NCI-H524 (cell line): Measurements from ENCODE around the gene KLK6.
"Not testable (repeated sequence)": the region's sequence is repeated elsewhere in the genome, so short reads cannot be mapped to it uniquely, and the experiment has no call there.

Experiments used
- DNase-seq, 2 experiments: peaks; one replicate each; lab custom pipeline; 2025; lab: John Stamatoyannopoulos, UW

The KLK6 gene

GRCh38 chr19:50992666-50993035 is 23.3 kb upstream of the KLK6 start:
- no peak for DNase-seq

- not testable (repeated sequence) for DNase-seq
These were observed 15.0 kb upstream of the KLK6 start for GRCh38 chr19:50984416-50984815.

- DNase-seq = no peak
These were observed 14.4 kb upstream of the KLK6 start, which contains the start of gene KLK7 for GRCh38 chr19:50983625-50984292. KLK7 (minus strand) TSS chr19:50983917; CDS start chr19:50982399, 1,518 bp downstream.

- no peak for DNase-seq
These were observed 12.8 kb upstream of the KLK6 start for GRCh38 chr19:50982186-50982585.

- DNase-seq = no peak
These were observed 12.3 kb upstream of the KLK6 start for GRCh38 chr19:50981587-50982146.

GRCh38 chr19:50980208-50980607 is 10.8 kb upstream of the KLK6 start:
- no peak for DNase-seq

GRCh38 chr19:50979758-50980157 is 10.4 kb upstream of the KLK6 start:
- no peak for DNase-seq

- no peak for DNase-seq
These were observed 9.5 kb upstream of the KLK6 start for GRCh38 chr19:50978772-50979390.

- no peak for DNase-seq
These were observed 8.2 kb upstream of the KLK6 start for GRCh38 chr19:50977626-50978025.

- DNase-seq = no peak
These were observed 6.4 kb upstream of the KLK6 start for GRCh38 chr19:50975766-50976165.

GRCh38 chr19:50974702-50975556 is 5.5 kb upstream of the KLK6 start:
- DNase-seq = no peak

- no peak for DNase-seq
These were observed 3.5 kb upstream of the KLK6 start for GRCh38 chr19:50972795-50973376.

GRCh38 chr19:50969810-50970209 is 419 bp upstream of the KLK6 start:
- not testable (repeated sequence) for DNase-seq

- DNase-seq = no peak
These were observed 527 bp downstream of the KLK6 start for GRCh38 chr19:50968716-50969412.

- DNase-seq = no peak
These were observed 1.3 kb downstream of the KLK6 start for GRCh38 chr19:50967929-50968715.

- DNase-seq = no peak
These were observed 5.1 kb downstream of the KLK6 start for GRCh38 chr19:50964266-50964665.

GRCh38 chr19:50963381-50963780 is 6.0 kb downstream of the KLK6 start:
- DNase-seq = no peak

- DNase-seq = no peak
These were observed 7.1 kb downstream of the KLK6 start for GRCh38 chr19:50962245-50962644.

- DNase-seq = no peak
These were observed 9.5 kb downstream of the KLK6 start for GRCh38 chr19:50959731-50960500.

GRCh38 chr19:50957587-50957986 is 11.8 kb downstream of the KLK6 start:
- no peak for DNase-seq
